Suppressor macrophage (primary cell): ENCODE data around the gene TMEM69.
A peak's percentile ranks its signal among the peaks of the same experiment; 100 is the strongest.
"Not testable (repeated sequence)": the region's sequence is repeated elsewhere in the genome, so short reads cannot be mapped to it uniquely, and the experiment has no call there.

Experiments used
- DNase-seq, 4 experiments: peaks; one replicate each; pipeline ENCODE4 v3.0.0-alpha.2; 2020 to 2022
- total RNA-seq, 17 experiments: gene quantifications; one replicate each; lab custom pipeline; 2026; ENCODE audit warnings: mixed read lengths in 6 of 17, inconsistent platforms in 3 of 17; lab: John Stamatoyannopoulos, UW

TMEM69 gene, protein sequence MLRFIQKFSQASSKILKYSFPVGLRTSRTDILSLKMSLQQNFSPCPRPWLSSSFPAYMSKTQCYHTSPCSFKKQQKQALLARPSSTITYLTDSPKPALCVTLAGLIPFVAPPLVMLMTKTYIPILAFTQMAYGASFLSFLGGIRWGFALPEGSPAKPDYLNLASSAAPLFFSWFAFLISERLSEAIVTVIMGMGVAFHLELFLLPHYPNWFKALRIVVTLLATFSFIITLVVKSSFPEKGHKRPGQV
- total RNA-seq = 10.5 to 38.0 (median 23.0) reads per million in 17 experiments

DNA sequence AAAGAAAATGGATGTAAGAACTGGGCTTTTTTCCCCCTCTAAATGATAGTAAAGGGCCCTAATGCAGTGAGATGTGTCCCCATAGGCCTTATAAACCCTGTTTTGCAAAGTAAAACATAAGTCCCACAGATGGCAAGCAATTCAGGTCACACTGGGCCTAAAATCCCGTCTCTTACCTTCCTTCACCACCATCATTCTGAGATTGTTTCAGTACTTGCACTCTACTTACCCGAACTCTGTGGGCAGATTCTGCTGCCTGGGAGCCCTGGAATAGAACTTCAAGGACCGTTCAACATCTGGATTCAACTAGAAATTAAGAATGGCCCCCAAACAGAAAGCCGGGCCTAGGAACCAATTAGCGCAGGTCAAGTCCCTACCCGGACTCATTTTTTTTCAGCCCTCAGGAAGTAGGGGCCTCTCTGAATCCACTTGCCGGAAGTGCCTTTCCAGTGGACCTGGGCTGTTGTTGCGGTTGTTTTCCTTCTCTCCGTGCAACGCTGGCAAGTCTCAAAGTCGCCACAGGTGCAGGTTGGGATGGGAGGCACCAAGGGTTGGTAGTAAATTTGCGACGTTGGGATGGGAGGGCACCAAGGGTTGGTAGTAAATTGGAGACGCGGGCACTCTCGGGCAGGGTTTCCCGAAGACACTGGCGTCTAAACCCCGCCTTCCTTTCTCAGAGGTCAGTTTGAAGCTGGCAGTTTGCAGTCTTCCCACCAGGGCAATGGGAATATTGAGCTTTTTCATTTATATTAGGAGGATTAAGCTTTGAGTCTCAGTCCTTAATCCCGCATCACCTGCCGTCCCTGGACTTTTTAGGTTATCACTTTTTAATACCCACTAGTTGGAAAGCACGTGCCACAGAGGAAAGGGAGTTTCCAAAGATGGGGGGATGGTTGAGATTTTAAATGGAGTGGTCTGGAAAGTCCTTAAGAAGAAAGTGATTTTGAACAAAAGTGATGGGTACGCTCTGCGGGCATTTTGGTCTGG is at the start of gene TMEM69:
Gene TMEM69, plus strand, starts transcription at position 428 of the 987 bp plus-strand sequence. CDS start 2,888 bp downstream, outside the sequence.
- DNase-seq = peak; percentile 90 to 94 (median 91)

DNA sequence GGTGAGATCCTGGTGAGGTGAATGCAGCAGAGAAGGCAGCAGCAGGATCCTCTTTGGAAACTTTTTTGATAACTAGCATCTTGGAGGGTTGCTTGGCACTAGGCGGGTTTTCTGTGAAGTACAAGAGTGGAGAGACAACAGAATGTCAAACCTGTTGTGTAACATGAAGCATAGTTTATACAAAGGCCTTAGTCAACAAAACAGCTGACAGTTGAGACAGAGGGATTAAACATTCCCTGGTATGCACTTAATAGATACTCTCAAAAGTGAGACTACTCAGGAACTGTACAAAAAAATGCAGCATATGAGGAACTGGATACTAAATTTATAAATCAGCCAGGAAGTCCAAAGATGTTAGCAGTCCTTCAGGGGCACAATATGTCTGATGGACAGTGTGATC is 47.7 kb upstream of the TMEM69 start:
- DNase-seq = no peak

DNA sequence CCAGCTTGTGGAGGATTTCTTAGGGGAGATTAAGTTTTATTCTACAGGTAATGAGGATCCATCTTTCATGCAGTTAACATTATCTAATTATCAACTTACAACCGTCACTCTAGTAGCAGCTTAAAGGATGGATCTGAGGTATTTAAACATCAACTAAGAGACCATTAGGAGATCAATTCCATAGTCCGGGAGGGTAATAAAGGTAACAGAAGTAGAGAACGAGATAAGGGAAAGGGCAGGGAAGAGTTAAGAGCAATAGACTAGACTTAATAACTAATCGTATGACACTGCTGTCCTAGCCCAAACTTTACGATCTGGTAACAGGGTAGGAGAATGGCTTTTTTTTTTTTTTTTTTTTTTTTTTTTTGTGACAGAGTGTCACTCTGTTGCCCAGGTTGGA is 44.7 kb upstream of the TMEM69 start:
- DNase-seq = no peak

DNA sequence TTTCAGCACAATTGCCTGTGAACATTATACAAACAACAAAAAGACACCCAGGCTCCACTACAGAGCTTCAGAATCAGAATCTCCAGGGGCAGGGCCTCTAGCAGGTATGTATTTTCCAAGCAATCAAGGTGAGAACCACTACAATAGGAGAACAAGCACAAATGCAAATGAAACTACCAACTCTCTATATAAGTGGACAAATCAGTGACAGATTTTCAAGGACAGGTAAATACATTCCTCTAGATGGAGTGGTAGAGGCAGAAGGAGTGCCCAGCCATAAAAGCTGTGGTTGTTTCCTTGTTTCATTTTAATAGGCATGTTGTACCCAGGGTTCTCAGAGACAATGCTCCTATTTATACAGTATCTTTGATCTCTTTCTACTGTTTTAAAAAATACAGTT is 44.0 kb upstream of the TMEM69 start:
- no peak for DNase-seq

DNA sequence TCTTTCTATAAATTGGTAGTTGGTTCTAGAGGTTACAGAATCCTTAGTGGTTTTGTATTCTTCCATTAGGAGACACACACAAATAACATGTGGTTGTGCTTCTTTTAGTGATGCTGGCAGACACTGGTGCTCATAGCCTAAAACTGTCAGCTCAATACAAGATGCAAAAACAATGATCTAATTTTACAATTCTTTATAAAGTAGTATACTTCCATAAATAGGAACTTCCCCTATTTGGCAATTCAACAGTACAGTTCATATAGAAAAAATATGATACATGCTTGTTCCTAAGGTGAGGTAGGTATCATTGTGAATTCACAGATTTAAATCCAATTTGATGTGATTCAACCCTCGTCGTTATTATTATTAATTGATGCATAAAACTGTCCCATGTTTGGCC is 43.3 kb upstream of the TMEM69 start:
- DNase-seq = peak in 2 of 4 experiments; percentile 25 to 43

DNA sequence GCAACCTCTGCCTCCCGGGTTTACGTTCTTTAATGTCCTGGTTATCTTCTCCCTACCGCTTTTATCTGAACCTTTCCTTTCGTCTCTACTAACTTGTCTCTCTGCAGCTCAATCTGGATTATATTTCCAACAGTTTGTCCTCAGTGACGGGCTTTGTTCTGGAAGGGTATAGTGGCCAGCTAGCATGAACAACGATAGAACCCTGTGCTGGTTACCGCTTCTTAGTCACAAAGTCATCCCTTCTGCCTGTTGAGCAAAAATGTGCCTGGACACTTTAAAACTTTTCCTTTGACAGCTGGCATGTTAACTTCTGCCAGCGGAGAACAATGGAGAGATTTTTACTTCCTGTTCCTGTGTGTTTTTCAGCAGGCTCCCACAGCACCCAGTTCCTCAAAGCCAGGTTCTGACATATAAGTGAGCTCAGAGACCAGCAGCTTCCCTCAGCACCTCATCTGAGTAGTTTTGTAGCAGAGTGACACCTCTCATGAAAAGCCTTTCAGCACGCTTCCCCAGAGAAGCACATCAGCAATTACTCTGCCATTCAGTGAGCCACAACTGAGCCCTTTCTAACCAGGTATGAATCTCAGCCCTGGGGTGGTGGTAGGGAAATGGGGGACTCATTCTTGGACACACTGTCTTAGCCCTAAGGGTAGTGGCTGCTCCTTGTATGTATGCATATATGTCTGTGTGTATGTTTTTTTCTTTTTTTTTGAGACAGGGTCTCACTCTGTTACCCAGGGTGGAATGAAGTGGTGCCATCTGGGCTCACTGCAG is 40.5 kb upstream of the TMEM69 start:
- peak; percentile 84 to 93 (median 86) for DNase-seq

DNA sequence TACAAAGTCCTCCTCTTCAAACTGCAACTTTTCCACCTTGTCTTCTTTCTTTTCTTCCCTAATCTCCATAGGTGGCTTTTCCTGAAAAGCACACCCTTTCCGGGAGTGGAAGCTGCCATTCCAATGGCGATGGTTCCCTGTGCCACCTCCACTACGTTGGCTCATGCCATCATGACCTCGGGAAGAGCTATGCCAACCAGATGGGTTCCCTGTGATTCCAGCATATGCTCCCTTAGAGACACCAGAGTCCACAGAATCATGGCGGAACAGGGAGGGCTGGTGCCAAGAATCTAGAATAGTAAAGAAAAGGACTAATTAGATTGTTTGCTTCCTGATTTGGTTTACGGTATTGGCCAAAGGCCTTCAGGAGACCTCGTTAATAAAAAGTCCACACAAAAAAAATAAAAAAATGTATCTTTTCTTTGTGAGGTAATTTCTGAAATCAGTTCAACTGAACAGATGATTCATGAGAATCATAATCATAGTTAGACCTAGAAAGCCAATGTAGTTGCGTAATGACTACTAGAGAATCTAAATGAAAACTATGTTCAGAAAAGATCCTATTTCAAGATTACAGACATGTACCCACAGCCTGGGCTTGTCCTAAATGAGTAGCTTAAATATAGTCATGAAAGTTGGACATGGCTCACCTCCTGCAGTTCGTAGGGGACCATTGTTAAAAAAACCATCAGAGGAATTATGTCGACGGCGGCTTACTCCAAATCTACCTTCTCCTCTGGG is 33.3 kb upstream of the TMEM69 start:
- no peak for DNase-seq

DNA sequence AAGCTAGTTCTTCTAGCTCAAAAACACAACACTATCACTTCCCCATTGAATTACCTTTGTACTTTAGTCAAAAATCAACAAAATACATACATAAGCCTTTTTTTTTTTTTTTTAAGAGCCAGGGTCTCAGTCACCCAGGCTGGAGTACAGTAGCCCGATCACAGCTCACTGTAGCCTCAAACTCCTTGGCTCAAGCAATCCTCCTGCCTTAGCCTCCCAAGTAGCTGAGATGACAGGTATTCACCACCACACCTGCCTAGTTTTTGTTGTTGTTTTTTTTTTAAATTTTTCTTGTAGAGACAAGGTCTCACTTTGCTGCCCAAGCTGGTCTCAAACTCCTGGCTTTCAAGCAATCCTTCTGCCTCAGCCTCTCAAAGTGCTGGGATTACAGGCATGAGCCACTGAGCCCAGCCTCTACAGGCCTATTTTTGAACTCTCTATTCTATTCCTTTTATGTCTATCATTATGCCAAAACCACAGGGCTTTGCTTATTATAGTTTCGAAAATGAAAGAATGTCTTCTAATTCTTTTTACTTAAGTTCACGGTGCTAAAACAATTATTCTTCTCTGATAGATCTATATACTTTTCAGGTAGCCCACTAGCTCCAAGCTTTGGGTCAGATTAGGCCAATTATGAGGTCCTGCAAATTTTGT is 31.3 kb upstream of the TMEM69 start:
- DNase-seq = no peak

DNA sequence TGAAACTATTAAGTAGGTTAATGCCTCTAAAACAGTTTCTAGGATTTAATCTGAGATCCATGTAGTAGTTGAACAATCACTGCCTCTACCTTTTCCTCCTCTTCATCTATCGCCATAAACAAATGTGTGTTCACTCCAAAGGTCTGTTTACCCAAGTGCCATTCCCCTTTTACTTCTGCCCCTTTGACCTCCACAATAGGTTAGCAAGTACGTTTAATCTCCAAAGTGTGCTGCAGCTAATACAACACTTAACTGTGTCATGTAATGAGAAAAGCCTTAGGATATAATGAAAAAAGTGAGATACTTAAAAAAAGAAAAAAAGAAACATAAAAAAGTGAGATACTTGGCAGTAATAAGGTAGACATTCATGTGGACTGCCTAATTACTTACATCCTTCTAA is 29.8 kb upstream of the TMEM69 start:
- DNase-seq = no peak

DNA sequence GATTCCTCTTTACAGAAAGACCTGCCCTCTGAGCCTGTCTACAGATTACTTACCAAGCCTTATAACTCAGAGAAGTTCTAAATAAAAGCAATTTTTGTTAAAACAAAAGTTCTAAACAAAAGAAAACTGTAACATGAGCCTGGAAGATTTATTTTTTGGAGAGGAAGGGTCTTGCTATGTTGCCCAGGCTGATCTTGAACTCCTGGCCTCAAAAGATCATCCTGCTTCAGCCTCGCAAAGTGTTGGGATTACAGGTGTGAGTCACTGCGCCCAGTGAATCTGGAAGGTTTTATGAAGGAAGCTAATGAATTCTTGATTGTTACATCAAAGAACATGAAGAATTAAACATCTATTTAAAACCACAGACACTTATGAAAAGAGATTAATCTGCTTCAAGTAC is 28.8 kb upstream of the TMEM69 start:
- no peak for DNase-seq

DNA sequence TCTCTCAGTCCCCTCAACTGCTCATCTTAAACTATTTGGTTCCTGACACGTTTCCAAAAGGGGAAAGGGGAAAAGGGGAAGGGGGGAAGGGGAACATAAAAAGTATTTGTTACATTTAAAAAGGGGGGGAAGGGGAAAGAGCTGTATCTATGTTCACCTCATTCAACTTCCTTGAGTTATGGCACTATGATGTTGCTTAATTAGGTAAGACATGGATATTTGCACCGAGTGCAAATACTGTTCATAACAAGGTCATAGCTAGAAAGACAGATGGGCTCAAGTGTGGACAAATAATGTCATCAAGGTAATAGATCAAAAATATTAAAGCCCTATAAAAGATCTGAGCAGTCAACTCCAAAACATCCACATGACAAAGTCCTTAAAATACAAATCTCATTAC is 27.6 kb upstream of the TMEM69 start:
- no peak for DNase-seq

DNA sequence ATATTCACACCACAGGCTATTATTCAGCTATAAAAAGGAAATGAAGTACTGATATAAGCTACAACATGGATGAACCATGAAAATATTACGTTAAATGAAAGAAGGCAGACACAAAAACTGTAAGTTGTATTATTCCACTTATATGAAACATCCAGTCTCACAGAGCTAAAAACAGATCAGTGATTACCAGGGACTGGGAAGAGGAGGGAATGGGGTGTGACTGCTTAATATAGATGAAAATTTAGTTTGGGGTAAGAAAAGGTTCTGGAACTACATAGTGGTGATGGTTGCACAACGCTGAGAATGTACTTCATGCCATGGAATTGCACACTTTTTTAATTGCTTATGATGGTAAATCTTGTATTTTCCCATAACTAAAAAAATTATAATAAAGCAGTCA is 21.1 kb upstream of the TMEM69 start:
- DNase-seq = no peak

DNA sequence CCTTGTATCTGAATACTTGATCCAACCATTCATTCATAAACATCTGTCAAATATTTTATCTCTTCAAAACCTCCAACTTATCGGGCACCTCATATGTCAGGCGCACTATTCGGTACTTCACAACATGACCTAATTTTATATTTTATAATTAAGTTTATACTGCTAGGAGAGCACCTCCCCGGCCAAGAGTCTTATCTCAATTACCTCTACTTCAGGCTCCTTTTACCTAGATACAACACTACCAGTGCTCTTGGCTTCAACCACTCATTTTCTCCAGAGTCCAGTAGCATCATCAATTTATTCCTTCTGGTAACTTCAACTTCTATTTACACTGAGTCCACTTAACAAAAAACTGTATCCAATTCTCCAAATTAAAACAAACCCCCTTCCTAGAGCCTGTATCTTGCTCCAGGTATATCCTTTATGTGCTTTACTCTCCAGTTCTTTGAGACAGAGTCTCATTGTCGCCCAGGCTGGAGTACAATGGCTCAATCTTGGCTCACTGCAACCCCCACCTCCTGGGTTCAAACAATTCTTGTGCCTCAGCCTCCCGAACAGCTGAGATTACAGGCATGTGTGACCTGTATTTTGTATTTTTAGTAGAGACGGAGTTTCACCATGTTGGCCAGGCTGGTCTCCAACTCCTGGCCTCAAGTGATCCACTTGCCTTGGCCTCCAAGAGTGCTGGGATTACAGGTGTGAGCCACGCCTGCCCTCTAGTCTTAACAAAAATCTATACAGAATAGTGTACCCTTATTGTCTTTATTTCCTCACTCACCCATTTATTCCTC is 20.5 kb upstream of the TMEM69 start:
- DNase-seq = no peak

DNA sequence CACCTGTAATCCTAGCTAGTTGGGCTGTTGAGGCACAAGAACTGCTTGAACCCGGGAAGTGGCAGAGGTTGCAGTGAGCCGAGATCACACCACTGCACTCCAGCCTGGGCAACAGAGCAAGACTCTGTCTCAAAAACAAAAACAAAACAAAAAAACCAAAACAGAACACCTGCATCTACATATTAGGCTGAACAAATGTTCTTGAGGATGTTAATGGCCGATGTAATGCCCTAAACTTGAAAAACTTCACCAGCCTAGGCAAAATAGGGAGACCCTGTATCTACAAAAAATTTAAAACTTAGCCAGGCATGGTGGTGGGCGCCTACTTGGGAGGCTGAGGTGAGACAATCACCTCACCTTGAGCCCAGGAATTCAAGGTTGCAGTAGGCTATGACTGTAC is 19.5 kb upstream of the TMEM69 start:
- DNase-seq = no peak

DNA sequence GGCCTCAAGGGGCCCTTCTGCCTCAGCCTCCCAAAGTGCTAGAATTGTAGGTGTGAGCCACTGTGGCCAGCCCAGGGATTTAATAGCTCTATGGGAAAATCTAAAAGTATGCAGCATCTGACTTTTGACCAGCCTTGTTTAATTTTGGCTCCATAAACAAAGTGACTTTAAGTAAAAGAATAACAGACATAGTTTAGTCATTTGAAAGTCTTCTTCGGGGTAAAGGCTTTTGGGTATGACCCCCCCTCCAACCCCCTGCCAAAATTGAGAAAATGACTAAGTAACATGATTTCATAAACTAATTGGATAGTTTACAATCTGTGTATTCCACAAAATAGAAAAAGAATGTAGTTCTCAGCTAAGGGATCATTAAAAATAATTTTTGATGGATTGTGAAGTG is 18.6 kb upstream of the TMEM69 start:
- no peak for DNase-seq

DNA sequence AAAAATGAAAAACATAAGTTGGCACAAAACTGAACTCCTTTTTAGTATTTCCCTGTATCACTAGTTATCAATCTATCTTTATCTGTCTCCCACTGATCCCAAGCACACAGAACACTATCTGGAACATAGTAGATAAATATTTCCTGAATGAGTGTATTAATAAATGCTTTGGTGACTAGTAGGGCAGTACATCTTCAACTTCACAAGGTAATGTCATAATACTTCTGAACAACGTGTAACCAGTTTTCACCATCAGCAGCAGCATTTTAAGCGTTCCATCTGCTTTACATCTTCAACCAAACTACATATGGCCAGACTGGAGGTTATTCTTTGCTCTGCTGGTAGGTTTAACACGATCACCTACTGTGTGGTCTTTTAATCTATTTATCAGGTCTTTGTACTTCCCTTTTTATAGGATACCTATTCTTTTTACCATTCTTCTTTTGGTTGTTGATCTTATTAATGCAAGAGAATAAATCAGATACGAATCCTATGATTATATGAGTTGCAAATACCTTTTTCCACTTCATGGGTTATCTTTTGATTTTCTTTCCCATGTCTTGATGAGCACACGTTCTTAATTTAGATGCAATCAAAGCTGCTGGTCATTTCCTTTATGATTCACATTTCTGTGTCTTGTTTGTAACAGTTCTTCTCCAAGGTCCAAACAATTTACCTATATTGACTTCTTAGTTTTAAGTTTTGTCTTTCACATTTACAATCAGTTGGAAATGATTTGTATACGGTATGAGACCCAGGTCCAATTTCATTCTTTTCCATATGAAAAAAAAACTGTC is 17.9 kb upstream of the TMEM69 start:
- DNase-seq = no peak

DNA sequence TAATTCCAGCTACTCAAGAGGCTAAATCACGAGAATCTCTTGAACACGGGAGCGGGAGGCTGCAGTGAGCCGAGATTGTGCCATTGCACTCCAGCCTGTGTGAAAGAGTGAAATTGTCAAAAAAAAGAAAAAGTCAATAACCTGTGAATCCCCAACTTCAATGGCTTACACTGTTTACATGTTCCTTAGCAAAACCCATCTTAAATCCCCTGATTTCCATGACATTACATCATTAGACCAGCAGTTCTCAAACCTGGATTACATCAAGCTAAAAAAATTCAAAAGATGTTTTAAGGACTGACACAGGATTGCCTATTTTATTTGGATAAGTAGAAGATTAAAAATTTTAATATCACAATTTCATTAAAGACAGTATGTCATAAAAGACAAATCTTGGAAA is 14.0 kb upstream of the TMEM69 start:
- no peak for DNase-seq

DNA sequence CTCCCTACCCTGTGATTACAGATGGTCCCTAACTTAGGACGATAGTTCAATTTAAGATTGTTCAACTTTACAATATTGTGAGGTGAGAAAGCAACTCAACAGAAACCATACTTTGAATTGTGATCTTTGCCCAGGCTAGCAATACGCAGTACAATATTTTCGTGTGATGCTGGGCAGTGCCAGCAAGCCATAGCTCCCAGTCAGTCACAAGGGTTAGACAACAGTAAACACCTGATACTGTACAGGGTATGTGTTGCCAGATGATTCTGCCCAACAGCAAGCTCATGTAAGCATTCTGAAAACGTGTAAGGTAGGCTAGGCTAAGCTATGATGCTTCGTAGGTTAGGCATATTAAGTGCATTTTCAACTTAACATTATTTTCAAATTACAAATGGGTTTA is 13.5 kb upstream of the TMEM69 start:
- DNase-seq = no peak

DNA sequence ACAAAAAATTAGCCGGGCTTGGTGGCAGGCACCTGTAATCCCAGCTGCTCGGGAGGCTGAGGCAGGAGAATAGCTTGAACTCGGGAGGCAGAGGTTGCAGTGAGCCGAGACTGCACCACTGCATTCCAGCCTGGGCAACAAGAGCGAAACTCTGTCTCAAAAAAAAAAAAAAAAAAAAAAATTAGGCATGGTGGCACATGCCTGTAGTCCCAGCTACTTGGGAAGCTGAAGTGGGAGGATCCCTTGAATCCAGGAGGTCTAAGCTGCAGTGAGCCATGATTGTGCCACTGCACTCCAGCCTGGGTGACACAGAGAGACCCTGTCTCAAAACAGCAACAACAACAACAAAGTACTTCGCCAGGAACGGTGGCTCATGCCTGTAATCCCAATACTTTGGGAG is 11.4 kb upstream of the TMEM69 start:
- not testable (repeated sequence) for DNase-seq

DNA sequence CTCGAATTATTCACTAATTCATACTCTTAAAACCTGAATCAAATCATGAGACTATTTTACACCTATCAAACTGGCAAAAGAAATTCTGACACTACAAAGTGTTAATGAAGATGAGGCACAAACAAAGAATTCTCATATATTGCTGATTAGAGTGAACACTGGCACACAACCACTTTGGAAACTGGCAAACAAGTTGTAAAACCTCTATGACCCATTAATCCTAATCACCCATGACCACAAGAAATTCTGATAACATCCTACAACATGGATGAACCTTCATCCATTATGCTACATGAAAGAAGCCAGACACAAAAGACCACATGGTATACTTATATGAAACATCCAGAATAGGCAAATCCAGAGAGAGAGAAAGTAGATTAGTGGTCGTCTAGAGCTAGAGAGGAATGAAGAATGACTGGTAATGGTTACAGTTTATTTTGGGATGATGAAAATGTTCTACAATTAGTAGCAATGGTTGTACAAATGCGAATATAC is 10.2 kb upstream of the TMEM69 start:
- no peak for DNase-seq
